CD4-positive, alpha-beta T cell (primary cell): ENCODE measurements around the gene CEP131. TPM values are rescaled to one million over a fixed set of nuclear protein-coding genes. Genes with fewer than 3 reads are reported as not detected.

Source experiments
- ATAC-seq: fragments of 200-7000 bp; cut with Tn5 transposase; one replicate; pipeline ENCODE4 v1.10.0; 2022; ENCODE audit warnings: mild to moderate bottlenecking; ENCODE audit not compliant: poor library complexity
- CTCF ChIA-PET: fragments of 350-600 bp; sonication (Branson Sonifier 250); formaldehyde crosslinking; loops from one replicate; lab custom pipeline; 2021; ENCODE audit warnings: antibody characterized with exemption, inconsistent platforms; lab: Charles Lee
- POLR2A ChIA-PET: fragments of 350-600 bp; sonication (Branson Sonifier 250); formaldehyde crosslinking; loops from one replicate; lab custom pipeline; 2021; ENCODE audit warnings: antibody characterized with exemption, inconsistent platforms; lab: Charles Lee
- DNase-seq, 14 experiments: peaks; one replicate each; pipeline ENCODE4 v3.0.0-alpha.2; 2013 to 2020; ENCODE audit warnings: mixed read lengths in 2 of 14
- H3K27ac ChIP-seq, 2 donors: one replicate each; pipeline versions ENCODE4 v1.5.1 to v1.7.0; 2013; ENCODE audit warnings: low read length in 2 of 2, low read depth in 1 of 2, mild to moderate bottlenecking in 1 of 2
- H3K27me3 ChIP-seq, 2 experiments: 1 replicate in 1 of 2; 2 replicates in 1 of 2; pipeline versions ENCODE4 v1.6.1 to v1.7.0; 2013; ENCODE audit warnings: low read length in 2 of 2, control low read depth in 1 of 2, mild to moderate bottlenecking in 1 of 2, moderate library complexity in 1 of 2; ENCODE audit not compliant: insufficient read depth in 2 of 2, control insufficient read depth in 1 of 2
- H3K36me3 ChIP-seq: one replicate; pipeline ENCODE4 v1.6.1; 2013; ENCODE audit warnings: low read length, control low read depth; ENCODE audit not compliant: insufficient read depth
- H3K4me1 ChIP-seq: one replicate; pipeline ENCODE4 v1.6.1; 2013; ENCODE audit warnings: low read length, control low read depth; ENCODE audit not compliant: insufficient read depth
- H3K4me3 ChIP-seq: one replicate; pipeline ENCODE4 v1.5.1; 2013; ENCODE audit warnings: mild to moderate bottlenecking, low read length, moderate library complexity
- H3K9me3 ChIP-seq, 2 experiments: 1 replicate in 1 of 2; 2 replicates in 1 of 2; pipeline versions ENCODE4 v1.6.1 to v1.7.0; 2013; ENCODE audit warnings: low read length in 2 of 2, mild to moderate bottlenecking in 2 of 2, control low read depth in 1 of 2, moderate library complexity in 1 of 2; ENCODE audit not compliant: control insufficient read depth in 1 of 2, insufficient read depth in 1 of 2
- H3K27ac Mint-ChIP-seq: one replicate; pipeline ENCODE4 v1.8.0; 2020; ENCODE audit warnings: mixed read lengths
- H3K27me3 Mint-ChIP-seq: one replicate; pipeline ENCODE4 v1.8.0; 2021; ENCODE audit warnings: mixed read lengths
- H3K36me3 Mint-ChIP-seq: one replicate; pipeline ENCODE4 v1.8.0; 2021; ENCODE audit warnings: low read depth, mixed read lengths
- H3K4me1 Mint-ChIP-seq: one replicate; pipeline ENCODE4 v1.8.0; 2021; ENCODE audit warnings: low read depth, mixed read lengths
- H3K4me3 Mint-ChIP-seq: one replicate; pipeline ENCODE4 v1.8.0; 2020; ENCODE audit warnings: mild to moderate bottlenecking, mixed read lengths
- H3K9me3 Mint-ChIP-seq: one replicate; pipeline ENCODE4 v1.8.0; 2020; ENCODE audit warnings: mixed read lengths
- intact Hi-C, 2 experiments: fragments of 100-400 bp; cut with DNase I in 1 of 2; cut with micrococcal nuclease in 1 of 2; formaldehyde crosslinking; loops; one replicate each; pipeline versions ENCODE4 v1.15.1 to v1.9.0; 2023 to 2025; cut with DNase I, micrococcal nuclease
- total RNA-seq, 174 experiments: library from RNA in 2 of 174; stranded (reverse) in 2 of 174; gene quantifications; one replicate each; pipeline ENCODE4 v1.2.3 and lab custom pipeline; 2021 to 2026
- TF ChIP-seq, protein P1 (sequence below): fragments of 200-600 bp; IDR thresholded peaks from one replicate; pipeline ENCODE4 v1.8.0; 2022; ENCODE audit warnings: antibody characterized with exemption, mild to moderate bottlenecking

CEP131 gene
- total RNA-seq, 2 experiments from 2014 or later = 11.2 to 12.3 TPM

DNA sequence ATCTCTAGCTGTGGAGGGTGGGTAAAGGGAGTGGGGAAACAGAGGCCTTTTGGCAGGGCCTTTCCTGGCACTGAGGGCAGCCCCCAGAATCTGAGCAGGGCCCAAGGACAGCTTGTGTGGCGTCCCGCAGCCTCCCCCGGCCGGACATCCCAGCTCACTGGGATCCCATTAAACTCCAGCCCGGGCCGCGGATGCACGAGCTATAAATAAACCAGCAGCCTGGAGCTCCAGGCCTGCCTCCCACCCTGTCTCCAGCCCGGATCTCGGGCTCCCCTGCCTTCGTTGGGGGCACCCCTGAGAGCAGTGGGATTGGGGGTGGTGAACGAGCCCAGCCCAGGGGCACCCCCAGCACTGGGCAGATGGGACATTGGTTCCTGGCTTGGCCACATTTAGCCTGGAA lies 42.9 kb downstream of the CEP131 start:
- Histone ChIP-seq H3K27ac (no peak overlapping the region), H3K36me3 (no peaks in the 10 kb centered on the region), H3K4me1 (no peaks in the 10 kb centered on the region), H3K27me3 (peaks cover 0 to 2% of the 10 kb centered on the region in 2 experiments), H3K9me3 (peaks cover 0 to 14% of the 10 kb centered on the region in 2 experiments), H3K4me3 (no peak overlapping the region)
- Mint-ChIP-seq H3K9me3 (no peaks in the 10 kb centered on the region), H3K36me3 (no peaks in the 10 kb centered on the region), H3K27ac (no peak overlapping the region), H3K27me3 (no peaks in the 10 kb centered on the region), H3K4me1 (no peaks in the 10 kb centered on the region), H3K4me3 (no peak overlapping the region)
- no peak for DNase-seq
- TF ChIP-seq, protein P1, sequence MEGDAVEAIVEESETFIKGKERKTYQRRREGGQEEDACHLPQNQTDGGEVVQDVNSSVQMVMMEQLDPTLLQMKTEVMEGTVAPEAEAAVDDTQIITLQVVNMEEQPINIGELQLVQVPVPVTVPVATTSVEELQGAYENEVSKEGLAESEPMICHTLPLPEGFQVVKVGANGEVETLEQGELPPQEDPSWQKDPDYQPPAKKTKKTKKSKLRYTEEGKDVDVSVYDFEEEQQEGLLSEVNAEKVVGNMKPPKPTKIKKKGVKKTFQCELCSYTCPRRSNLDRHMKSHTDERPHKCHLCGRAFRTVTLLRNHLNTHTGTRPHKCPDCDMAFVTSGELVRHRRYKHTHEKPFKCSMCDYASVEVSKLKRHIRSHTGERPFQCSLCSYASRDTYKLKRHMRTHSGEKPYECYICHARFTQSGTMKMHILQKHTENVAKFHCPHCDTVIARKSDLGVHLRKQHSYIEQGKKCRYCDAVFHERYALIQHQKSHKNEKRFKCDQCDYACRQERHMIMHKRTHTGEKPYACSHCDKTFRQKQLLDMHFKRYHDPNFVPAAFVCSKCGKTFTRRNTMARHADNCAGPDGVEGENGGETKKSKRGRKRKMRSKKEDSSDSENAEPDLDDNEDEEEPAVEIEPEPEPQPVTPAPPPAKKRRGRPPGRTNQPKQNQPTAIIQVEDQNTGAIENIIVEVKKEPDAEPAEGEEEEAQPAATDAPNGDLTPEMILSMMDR = no peak
- intact Hi-C loops = no loop called here
- no peak for ATAC-seq
- POLR2A ChIA-PET = no interaction called here
- CTCF ChIA-PET = no interaction called here

DNA sequence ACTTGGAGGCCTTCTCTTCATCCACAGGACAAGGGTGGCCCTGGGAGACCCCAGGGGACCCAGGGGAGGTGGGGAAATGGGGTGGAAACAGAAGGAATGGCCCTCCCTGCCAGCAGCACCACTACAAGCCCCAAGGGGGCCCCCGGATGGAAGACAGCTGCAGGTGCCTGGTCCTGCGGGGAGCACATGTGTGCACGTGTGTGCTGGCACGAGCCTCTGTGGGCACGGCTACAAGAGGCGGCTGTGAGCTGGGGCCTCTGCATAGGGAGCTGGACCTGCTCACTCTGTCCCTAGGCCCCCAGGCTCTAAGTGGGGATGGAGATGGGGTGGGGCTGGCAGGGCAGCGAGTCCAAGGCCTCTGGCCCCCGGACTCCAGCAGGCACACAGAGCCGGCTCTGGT lies 43.5 kb downstream of the CEP131 start:
- Histone ChIP-seq H3K4me3 (no peak overlapping the region), H3K4me1 (no peaks in the 10 kb centered on the region), H3K36me3 (no peaks in the 10 kb centered on the region), H3K9me3 (peaks cover 0 to 14% of the 10 kb centered on the region in 2 experiments), H3K27me3 (peaks cover 0 to 2% of the 10 kb centered on the region in 2 experiments), H3K27ac (no peak overlapping the region)
- Mint-ChIP-seq H3K4me3 (no peak overlapping the region), H3K36me3 (no peaks in the 10 kb centered on the region), H3K27ac (no peak overlapping the region), H3K9me3 (no peaks in the 10 kb centered on the region), H3K27me3 (no peaks in the 10 kb centered on the region), H3K4me1 (no peaks in the 10 kb centered on the region)
- ChIA-PET CTCF (no interaction called here), POLR2A (no interaction called here)
- ATAC-seq (no peak), DNase-seq (no peak)
- intact Hi-C loops = no loop called here
- TF ChIP-seq, protein P1 = no peak

DNA sequence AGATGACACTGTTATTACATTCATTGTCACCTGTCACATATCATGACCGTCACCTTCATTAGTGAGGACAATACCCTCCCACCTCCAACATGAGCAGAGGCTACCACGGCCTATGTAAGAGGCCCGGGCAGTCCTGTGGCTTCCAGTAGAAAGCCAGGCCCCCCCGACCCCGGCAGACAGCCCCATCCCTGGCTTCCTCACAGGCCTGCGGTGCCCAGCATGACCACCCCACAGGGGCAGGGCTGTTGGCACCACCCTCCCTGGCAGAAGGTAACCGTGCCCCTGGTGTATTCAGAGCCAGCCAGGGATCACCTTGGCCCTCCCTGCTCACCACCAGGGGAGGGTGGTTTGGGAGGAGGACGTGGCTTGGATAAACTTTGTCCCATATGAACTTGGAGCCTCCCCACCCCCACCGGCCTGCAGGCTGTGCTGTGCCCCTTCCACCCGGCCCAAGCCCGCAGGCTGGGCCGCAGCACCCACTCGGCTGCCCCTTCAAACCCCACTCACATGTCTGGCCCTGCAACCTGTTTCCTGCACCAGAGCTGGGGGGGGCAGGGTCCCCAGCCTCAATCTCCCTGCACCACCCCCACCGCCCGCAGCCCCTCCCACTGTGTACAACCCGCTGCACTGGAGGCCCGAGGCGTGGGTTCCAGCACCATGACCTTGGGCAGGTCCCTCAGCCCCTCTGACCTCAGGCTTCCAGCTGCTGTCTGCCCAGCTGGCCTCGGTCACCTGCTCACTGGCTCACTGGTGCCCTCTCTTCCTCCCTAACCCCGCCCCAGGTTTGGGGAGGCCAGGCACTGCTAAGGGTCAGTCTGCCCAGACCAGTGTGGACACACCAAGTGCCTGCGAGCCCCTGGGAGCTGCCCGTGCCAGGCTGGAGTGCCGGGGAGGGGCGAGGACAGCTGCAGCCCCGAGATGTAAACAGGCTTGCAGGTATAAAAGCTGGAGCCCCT lies 44.4 kb downstream of the CEP131 start:
- TF ChIP-seq, protein P1 = no peak
- Histone ChIP-seq H3K4me1 (no peaks in the 10 kb centered on the region), H3K27ac (no peak overlapping the region), H3K36me3 (no peaks in the 10 kb centered on the region), H3K9me3 (peaks cover 0 to 7% of the 10 kb centered on the region in 2 experiments), H3K27me3 (peaks cover 0 to 2% of the 10 kb centered on the region in 2 experiments), H3K4me3 (no peak overlapping the region)
- intact Hi-C loops = no loop called here
- Mint-ChIP-seq H3K27ac (no peak overlapping the region), H3K36me3 (no peaks in the 10 kb centered on the region), H3K27me3 (no peaks in the 10 kb centered on the region), H3K4me3 (no peak overlapping the region), H3K4me1 (no peaks in the 10 kb centered on the region), H3K9me3 (no peaks in the 10 kb centered on the region)
- ATAC-seq (no peak), DNase-seq (no peak)
- ChIA-PET CTCF (no interaction called here), POLR2A (no interaction called here)
